Activated T-cell treated with anti-CD3 and anti-CD28 coated beads, Interleukin-2, amount 50 U/mL, for 24 hours (primary cell): Measurements from ENCODE around the gene PDS5B.
"Not testable (repeated sequence)": the region's sequence is repeated elsewhere in the genome, so short reads cannot be mapped to it uniquely, and the experiment has no call there.

Source experiments
- DNase-seq: peaks from one replicate; pipeline ENCODE4 v3.0.0-alpha.2; 2020
- H3K27ac Mint-ChIP-seq: 2 replicates; pipeline ENCODE4 v1.8.0; 2020; ENCODE audit warnings: mild to moderate bottlenecking, mixed read lengths
- H3K27me3 Mint-ChIP-seq: 2 replicates; pipeline ENCODE4 v1.8.0; 2020; ENCODE audit warnings: mixed read lengths
- H3K36me3 Mint-ChIP-seq: 2 replicates; pipeline ENCODE4 v1.8.0; 2020; ENCODE audit warnings: low read depth, mixed read lengths
- H3K4me1 Mint-ChIP-seq: 2 replicates; pipeline ENCODE4 v1.8.0; 2020; ENCODE audit warnings: low read depth, mixed read lengths
- H3K4me3 Mint-ChIP-seq: 2 replicates; pipeline ENCODE4 v1.8.0; 2020; ENCODE audit warnings: mild to moderate bottlenecking, moderate library complexity, mixed read lengths
- H3K9me3 Mint-ChIP-seq: 2 replicates; pipeline ENCODE4 v1.8.0; 2020; ENCODE audit warnings: mixed read lengths

PDS5B gene

DNA sequence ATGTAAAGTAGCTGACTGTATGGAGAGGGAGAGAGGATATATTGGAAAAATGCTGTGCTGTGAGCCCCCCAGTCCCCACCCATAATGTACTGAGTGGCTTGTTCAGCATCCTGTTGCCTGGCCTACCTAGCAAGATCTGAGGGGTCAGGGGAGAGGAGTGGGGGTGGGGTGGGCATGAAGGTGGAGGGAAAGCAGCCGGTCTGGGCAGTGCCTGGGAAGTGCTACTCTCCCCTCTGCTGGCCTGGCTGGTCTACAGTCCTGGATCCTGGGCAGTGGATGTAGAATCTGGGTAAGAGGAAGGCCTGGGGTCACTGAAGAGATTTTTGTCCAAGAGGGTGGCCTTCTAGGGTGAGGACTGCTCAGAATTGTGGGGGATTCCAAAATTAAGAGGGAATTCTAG lies 210.5 kb downstream of the PDS5B start:
- no peak overlapping the region for H3K27ac Mint-ChIP-seq
- H3K4me1 Mint-ChIP-seq, result peaks cover 24% of the 10 kb centered on the region
- no peak overlapping the region for H3K4me3 Mint-ChIP-seq
- no peak for DNase-seq
- no peaks in the 10 kb centered on the region for H3K9me3 Mint-ChIP-seq
- H3K36me3 Mint-ChIP-seq, result no peaks in the 10 kb centered on the region
- H3K27me3 Mint-ChIP-seq, result peaks cover 5% of the 10 kb centered on the region

DNA sequence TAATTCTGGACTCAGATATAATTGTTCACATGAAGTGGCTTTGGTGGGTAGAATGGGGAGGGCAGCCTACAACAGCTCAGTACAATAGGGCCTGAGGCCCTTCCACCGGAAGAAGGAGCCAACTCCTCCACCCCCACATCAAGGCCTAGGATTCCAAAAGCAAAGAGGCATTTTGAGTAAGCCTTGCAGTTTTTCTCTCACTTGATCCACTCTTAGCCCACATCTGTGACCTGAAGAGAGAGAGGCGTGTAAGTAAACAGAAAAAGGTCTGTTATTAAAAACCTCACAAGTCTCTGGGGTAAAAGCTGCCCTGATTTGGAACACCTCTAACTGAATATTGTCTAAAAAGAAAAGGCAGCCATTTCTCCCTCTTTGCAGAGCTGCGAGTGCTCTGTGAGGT lies 215.9 kb downstream of the PDS5B start:
- Mint-ChIP-seq H3K9me3 (no peaks in the 10 kb centered on the region), H3K4me3 (no peak overlapping the region), H3K36me3 (no peaks in the 10 kb centered on the region), H3K27ac (no peak overlapping the region), H3K27me3 (peaks cover 5% of the 10 kb centered on the region), H3K4me1 (no peaks in the 10 kb centered on the region)
- no peak for DNase-seq

DNA sequence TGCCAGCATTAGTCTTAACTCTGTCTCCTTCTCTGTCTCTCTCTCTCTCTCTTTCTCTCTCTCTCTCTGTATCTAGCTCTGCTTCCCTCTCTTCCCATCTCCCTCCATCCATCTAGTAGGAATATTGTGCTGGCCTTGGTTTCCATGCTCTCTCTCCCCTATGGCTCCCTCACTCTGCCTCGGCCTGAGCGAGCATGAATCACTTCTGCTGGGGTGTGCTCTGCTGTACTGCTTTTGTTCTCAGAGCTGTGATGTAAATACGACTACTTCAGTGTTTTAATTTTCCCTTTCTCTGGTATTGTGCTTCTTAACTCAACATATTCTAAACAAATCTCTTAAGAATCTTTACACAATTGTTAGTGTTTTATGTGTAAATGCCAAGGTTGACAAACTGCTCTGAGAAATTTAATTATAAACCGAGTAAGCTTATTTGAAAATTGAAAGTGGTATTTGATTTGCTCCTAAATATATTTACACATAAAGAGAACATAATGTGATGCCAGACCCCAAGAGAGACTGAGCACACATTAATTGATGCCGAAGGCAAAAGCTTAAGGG lies 218.5 kb downstream of the PDS5B start:
- Mint-ChIP-seq H3K27me3 (peaks cover 3% of the 10 kb centered on the region), H3K36me3 (no peaks in the 10 kb centered on the region), H3K9me3 (no peaks in the 10 kb centered on the region), H3K4me3 (no peak overlapping the region), H3K4me1 (no peaks in the 10 kb centered on the region), H3K27ac (no peak overlapping the region)
- DNase-seq, result no peak

DNA sequence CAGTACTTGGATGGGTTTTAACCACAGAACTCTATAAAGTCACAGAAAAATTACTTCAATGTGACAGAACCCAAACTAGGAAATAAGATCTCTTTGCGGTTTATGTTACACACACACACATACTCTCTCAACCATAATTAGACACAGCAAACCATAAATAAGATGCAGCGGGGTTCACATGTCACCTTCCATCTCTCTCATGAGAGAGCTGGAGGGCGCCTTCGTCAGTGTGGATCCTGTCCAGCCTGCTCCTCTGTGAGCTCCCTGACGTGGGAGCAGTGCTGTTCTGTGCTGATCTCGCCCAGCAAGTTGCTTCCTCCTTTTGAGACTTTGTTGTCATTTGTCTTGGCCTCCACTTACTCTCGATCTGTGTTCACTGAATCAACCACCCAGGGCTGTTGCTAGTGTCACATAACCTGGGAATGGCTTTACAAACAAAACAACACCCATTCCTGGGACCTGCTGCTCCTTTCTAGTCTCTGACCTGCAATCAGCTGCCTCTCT lies 225.1 kb downstream of the PDS5B start:
- DNase-seq, result no peak
- Mint-ChIP-seq H3K9me3 (peaks cover 5% of the 10 kb centered on the region), H3K4me3 (peak overlapping the region; percentile 42), H3K4me1 (peaks cover 15% of the 10 kb centered on the region), H3K27ac (peak overlapping the region; percentile 58), H3K36me3 (no peaks in the 10 kb centered on the region), H3K27me3 (peaks cover 2% of the 10 kb centered on the region)

DNA sequence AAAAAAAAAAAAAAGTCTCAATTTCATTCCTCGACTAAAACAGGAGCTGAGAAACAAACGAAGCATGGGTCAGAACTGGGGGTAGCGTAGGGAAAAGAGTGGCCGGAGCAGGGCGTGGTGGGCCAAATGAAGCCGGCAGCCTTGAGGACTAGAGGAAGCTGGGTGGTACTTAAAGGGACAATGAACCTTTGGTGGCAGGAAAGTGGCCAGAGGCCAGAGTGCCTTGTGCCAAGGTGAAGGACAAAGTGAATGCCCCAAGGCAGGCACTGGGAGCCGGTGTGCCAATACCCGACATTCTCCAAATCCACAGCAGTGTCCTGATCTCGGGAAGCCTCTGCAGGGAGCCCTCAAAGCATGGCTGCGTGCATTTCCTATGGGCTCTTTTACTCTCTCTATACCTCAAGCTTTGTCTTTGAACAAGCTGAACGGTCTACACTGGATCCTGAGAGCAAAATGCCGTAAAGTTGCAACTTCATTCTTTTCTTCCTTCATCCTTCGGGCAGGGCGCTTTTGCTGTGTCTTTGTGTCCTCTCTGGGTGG lies 235.0 kb downstream of the PDS5B start:
- no peaks in the 10 kb centered on the region for H3K27me3 Mint-ChIP-seq
- H3K4me1 Mint-ChIP-seq, result no peaks in the 10 kb centered on the region
- DNase-seq, result no peak
- H3K9me3 Mint-ChIP-seq, result no peaks in the 10 kb centered on the region
- no peak overlapping the region for H3K4me3 Mint-ChIP-seq
- no peak overlapping the region for H3K27ac Mint-ChIP-seq
- no peaks in the 10 kb centered on the region for H3K36me3 Mint-ChIP-seq

DNA sequence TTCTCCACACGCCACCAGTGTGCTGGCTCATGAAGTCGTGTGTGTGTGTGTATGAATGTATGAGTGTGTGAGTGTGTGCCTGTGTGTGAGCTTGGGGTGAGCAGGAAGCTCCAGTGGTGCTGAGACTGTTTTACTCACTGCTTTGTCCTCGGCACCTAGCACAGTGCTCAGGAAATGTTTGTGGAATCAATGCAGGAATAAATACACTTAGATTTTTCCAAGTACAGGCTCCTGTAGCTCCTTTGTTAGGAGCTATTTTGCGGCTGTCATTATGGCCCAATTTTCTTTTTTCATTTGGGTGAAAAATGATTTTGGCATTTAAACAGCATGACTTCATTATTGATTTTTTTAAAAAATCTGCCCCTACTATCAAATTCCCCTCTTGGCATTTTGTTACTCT lies 236.5 kb downstream of the PDS5B start:
- Mint-ChIP-seq H3K36me3 (no peaks in the 10 kb centered on the region), H3K27me3 (no peaks in the 10 kb centered on the region), H3K9me3 (no peaks in the 10 kb centered on the region), H3K4me1 (no peaks in the 10 kb centered on the region), H3K27ac (no peak overlapping the region), H3K4me3 (no peak overlapping the region)
- DNase-seq, result no peak

DNA sequence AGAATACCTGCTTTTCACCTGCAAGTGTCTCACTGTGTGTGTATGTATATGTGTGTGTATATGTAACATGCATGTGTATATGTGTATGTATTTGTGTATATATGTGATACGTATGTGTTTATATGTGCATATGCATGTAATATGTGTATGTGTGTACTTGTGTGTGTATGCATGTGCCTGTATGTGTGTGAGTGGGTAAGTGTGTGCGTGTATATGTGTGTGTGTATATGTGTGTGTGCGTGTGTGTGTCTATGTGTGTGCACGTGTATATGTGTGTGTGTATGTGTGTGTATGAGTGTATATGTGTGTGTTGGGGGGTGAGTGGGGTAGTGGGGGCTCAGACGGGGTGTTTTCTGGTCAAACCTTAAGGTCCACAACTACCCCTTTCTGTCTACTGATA lies 237.3 kb downstream of the PDS5B start:
- H3K36me3 Mint-ChIP-seq, result no peaks in the 10 kb centered on the region

DNA sequence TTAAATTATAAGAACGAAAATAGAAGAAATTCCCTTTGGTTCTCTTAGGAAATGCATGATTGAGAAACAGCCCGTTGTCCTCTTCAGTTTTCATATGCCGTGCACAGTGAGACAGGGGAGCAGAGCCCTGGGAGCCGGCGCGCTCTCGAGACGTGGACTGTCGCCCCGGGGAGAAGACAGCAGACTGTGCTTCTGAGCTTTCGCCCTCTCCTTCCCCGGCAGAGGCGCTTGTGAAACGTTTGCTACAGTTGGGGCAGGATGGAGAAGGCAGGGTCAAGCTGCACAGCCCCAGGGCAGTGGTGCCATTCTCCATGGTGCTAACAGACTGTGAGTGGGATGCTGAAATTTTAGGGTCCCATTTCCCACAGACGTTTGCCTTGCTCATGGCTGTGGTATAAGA lies 237.8 kb downstream of the PDS5B start:
- Mint-ChIP-seq H3K27me3 (no peaks in the 10 kb centered on the region), H3K9me3 (no peaks in the 10 kb centered on the region), H3K4me1 (no peaks in the 10 kb centered on the region), H3K27ac (no peak overlapping the region), H3K36me3 (no peaks in the 10 kb centered on the region), H3K4me3 (no peak overlapping the region)
- no peak for DNase-seq

More for the DNA sequence above, 237.3 kb downstream of the PDS5B start:
- H3K4me1 Mint-ChIP-seq, result no peaks in the 10 kb centered on the region
- H3K27ac Mint-ChIP-seq, result no peak overlapping the region
- DNase-seq, result no peak
- no peaks in the 10 kb centered on the region for H3K9me3 Mint-ChIP-seq
- no peaks in the 10 kb centered on the region for H3K27me3 Mint-ChIP-seq
- H3K4me3 Mint-ChIP-seq, result no peak overlapping the region

DNA sequence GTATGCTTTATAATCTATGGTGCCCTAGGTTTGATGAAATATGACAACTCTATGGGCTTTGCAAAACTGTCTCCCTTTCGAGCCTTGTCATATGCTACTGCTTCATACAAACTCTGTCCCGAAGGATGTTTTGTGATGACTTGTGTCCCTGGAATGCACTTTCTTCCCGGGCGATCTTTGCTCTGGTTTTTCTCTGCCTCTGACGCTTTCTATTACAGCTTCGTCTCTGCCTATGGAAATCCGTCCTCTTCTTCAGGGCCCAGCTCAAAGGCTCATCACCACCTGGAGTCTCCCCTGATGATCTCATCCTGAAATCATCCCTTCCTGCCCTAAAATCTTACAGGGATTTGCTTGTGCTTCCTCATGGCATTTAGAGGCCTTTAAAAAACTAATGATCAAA lies 238.4 kb downstream of the PDS5B start:
- Mint-ChIP-seq H3K4me3 (no peak overlapping the region), H3K27me3 (no peaks in the 10 kb centered on the region), H3K4me1 (no peaks in the 10 kb centered on the region), H3K27ac (no peak overlapping the region), H3K9me3 (no peaks in the 10 kb centered on the region), H3K36me3 (no peaks in the 10 kb centered on the region)
- DNase-seq, result no peak

DNA sequence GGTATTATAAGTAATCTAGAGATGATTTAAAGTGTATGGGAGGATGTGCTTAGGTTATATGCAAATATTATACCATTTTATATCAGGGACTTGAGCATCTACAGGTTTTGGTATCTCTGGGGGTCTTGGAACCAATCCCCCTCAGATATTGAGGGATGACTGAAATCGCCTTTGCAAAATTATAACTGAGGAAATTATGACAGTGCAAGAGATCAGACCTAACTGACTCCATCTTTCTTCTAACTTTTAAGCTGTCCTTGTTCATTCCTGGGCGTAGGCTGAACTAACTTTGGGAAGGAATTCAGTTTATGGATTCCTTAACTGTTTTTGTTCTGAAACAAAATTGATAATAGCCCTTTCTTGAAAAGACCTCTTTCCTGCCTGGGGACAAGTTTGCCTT lies 239.2 kb downstream of the PDS5B start:
- H3K36me3 Mint-ChIP-seq, result no peaks in the 10 kb centered on the region
- H3K4me1 Mint-ChIP-seq, result peaks cover under 1% of the 10 kb centered on the region
- no peak for DNase-seq
- no peak overlapping the region for H3K27ac Mint-ChIP-seq
- H3K4me3 Mint-ChIP-seq, result no peak overlapping the region
- no peaks in the 10 kb centered on the region for H3K9me3 Mint-ChIP-seq
- H3K27me3 Mint-ChIP-seq, result no peaks in the 10 kb centered on the region

DNA sequence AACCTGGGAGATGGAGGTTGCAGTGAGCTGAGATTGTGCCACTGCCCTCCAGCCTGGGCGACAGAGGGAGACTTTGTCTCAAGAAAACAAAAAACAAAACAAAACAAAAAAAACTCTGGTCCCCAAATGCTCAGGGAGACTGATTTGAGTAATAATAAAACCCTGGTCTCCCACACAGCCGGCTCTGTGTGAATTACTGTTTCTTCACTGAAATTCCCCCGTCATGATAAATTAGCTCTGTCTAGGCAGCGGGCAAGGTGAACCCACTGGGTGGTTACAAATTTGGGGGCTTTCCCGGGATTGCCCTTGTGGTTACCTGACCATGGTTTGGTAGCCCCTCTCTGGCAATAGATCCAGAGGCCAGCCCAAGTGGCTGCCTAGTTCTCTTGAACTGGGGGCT lies 240.1 kb downstream of the PDS5B start:
- not testable (repeated sequence) for H3K4me3 Mint-ChIP-seq, H3K36me3 Mint-ChIP-seq, H3K27me3 Mint-ChIP-seq, H3K4me1 Mint-ChIP-seq, H3K9me3 Mint-ChIP-seq, DNase-seq, H3K27ac Mint-ChIP-seq
